HG02970 (cell line): Measurements from ENCODE around the gene PIGS.
A peak's percentile ranks its signal among the peaks of the same experiment; 100 is the strongest.
"Not testable (repeated sequence)": the region's sequence is repeated elsewhere in the genome, so short reads cannot be mapped to it uniquely, and the experiment has no call there.

ENCODE experiments used
- ATAC-seq: cut with Tn5 transposase; IDR thresholded peaks from one replicate; pipeline ENCODE4 v1.9.1; 2021; ENCODE audit warnings: mild to moderate bottlenecking, moderate library complexity, moderate number of reproducible peaks; ENCODE audit not compliant: unreplicated experiment, low FRiP score

The PIGS gene

DNA sequence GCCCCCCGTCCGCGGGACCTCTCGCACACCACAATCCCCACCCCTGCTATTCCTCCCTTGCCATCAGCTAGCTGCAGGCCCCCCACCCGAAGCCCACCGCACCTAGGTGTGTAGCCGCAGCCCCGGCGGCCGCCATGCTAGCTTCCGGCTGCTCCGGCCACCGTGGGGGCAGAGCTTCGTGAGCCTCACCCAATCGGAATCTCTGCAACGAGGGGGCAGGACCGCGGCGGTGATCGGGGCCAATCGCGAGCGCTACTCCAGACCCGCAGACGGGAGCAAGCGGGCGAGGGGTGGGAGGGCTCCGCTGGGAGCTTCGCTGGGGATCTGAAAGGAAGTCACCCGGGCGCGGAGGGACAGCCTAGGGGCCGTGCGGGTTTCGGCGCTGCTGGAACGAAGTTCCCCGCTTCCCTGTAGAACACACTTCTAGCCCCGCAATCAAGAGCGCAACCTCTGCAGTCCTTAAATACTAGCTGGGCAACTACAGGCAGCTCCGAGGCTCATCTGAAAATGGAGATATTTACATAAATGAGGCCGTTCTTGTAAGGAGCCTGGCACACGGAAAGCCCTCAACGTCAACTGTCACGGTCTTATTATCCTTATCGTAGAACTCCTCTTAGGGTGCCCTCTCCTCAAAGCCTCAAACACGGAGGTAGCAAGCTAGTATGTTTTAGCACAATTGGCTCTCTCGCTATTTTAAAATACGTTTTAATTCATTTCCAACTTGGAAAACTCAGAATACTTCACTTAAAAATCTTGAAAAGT lies at the start of gene PIGS:
Gene PIGS (minus strand): TSS at position 164 of the 762 bp plus-strand sequence. CDS start 28 bp downstream, at position 136.
- peak; percentile 70 for ATAC-seq

DNA sequence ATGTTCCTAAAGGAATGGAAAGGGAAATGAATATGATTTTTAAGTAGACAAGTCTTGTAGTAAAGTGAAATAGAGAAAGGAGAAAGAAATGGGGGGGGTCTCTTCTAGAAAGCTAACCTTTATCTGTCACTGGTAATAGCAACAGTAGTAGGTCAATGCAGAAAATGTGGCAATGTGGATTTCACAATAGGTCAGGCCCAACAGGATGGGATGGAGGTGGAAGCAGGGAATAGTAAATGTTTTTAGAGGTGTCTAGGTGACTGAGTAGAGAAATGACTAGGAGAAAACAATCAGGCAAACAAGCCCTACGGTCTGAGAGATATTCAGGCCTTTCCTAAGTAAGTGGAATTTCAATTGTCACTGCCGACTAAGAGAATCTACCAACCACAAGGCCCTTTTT lies 48.7 kb upstream of the PIGS start:
- no peak for ATAC-seq

DNA sequence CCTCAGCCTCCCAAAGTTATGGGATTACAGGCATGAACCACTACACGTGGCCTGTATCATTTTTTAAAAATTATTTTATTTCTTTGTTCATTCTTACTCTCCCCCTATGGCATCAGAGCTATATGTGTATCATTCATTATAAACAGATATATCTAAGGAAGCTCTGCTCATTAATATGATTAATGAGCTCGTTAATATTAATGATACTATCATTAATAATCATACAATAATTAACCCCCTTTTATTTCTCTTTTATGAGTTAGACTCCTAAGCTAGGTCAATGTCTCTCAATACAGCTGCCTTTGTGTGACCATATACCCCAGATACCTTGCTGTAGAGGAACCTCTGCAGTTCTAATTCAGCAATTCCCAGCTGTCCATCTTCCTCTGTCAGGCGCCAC lies 47.1 kb upstream of the PIGS start:
- ATAC-seq, result no peak

DNA sequence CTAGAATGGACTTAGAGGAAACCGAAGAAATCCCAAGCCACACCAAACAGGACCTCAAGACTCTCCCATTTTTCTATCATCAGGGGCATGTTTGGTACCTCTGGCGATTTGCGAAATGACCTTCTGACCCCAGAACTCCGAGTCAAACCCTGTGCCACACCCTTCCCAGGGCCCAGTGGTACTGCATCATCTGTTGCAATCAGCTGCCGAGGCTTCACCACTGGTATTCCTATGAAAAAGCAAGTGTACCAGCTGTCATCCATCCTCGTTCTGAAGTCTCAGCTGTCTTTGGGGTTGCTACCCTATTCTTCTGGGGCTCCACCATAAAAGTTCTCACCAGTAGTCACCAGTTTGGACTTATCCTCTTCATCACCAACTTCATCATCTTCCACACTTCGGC lies 45.0 kb upstream of the PIGS start:
- no peak for ATAC-seq

DNA sequence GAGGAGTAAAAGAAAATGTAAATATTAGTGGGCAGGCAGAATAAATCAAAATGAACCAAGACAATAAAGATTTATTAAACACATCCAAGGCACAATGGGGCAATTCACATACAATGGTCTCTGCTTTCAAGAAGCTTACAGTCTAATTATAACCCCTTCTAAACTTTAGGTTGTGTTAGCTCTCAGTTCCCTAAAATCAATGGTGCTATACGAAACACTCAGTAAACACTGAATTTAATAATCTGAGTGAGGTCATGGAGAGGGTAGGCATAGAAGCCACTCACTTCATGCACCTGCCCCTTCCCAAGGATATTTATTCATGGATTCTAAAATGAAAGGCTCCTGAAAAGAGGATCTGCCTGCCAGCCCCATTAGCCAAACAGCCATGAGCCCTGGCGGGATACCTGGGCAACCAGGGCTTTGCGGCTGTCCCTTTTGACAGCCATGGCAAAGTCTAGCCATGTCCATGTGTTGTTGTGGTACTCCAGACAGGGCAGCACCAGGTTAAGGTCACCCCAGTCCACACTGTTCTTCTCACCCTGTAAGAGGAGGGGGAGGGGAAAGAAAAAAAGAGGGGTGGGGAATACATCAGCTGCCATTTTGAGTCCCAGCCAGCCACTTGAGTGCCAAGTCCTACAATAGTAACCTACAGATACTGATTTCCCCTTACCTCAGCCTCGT lies 44.1 kb upstream of the PIGS start:
- no peak for ATAC-seq

DNA sequence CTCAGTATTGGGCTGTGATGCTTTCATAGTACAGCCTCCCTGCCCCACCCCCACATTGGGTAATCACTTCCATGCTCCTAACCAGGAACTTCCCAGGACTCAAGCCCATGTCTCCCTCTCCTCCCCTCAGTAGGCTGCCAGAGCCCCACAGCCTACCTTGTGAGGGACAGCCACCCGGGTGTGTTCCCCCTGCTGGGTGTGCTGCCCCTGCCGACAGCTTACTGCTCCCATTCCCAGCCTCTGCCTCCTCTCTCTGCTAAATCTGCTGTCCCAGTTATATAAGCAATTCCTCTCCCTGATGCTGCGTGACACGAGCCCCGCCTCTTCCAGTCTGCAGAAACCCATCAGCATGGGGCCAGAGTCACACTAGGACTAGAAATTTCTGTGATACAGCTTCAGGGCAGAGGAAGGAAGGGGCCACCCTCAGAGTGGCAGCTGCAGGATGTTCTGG lies 42.6 kb upstream of the PIGS start, which contains the start of gene RSKR:
Gene RSKR (minus strand): TSS at position 255 of the 451 bp plus-strand sequence. CDS start 24 bp downstream, at position 231.
- ATAC-seq, result no peak

DNA sequence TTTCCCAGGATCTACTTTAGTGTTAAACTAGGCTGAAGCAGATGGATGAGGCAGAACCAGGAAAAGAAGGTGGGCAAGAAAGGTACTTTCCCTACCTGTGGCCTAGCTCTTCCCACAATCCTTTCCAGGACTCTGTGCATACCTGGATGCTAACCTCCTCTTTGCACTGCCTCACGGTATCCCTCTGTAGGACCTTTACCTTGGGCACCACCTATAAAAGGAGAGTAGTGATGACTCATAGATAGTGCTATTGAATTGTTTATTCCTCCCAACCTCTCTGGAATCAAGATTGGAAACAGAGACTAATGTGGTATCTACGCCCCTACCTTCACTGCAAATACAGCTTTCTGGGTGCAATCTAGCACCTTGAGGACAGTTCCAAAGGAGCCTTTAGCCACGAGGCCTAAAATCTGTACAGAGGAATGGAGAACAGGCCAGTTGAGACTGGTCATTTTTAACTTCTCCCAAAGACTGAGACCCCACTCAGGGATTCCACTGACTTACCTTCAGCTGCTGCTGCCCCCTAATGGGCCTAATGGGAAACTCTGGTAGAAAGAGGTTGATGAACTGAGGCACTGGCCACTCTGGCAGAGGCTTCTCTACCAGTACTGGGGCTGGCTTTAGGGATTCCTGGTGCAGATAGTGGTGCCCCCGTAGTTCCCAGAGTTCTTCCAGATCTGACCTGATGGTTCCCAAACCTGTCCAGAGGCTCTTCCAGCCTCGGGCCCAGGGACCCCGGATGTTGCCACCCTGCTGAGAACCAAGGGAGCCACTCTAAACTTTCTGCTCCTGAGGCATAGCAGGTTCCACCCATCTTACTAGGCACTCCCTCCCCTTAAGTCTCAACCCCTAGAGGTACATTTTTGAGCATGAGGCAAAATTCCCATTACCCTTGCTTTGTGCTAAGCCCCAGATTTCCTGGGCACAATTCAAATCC lies 41.9 kb upstream of the PIGS start:
- no peak for ATAC-seq

DNA sequence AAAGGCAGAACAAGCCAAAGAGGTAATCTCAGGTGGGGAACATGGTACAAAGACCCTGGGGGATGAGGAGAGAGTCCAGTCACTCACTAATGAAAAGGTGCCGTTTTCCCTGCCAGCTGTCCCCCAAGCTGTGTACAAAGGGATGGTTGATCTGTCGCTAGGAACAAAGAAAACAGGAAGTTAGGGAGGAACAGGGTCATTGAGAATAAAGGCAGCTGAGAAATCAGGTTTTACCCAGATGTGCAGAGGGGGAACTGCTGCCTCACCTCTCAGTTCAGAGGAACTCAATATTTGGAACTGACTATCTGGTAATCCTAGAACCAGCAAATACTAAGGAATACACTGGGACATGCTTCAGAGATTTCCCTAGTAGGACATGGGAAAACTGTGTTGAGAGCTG lies 41.2 kb upstream of the PIGS start:
- ATAC-seq, result no peak

DNA sequence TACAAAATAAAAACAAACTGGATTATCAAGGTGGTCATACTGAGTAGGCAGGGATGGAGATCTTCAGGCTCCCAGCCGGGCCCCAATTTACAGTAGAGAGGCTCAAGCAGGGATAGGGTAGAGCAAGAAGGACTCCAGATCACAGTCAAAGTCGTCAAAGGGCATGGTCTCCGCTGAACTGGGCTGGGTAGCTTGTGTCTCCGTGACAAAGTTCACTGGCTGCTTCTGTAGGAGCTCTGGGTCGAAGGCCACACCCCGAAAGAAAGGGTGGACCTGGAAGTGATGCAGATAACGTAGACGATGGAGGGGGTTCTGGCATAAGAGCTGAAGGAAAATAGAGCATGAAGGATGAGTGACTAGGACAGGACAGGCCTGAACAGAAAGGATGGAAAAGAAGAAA lies 39.1 kb upstream of the PIGS start:
- no peak for ATAC-seq

DNA sequence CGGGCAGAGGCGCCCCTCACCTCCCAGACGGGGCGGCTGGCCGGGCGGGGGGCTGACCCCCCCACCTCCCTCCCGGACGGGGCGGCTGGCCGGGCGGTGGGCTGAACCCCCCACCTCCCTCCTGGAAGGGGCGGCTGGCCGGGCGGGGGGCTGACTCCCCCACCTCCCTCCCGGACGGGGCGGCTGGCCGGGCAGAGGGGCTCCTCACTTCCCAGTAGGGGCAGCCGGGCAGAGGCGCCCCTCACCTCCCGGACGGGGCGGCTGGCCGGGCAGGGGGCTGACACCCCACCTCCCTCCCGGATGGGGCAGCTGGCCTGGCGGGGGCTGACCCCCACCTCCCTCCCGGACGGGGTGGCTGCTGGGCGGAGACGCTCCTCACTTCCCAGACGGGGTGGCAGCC lies 32.7 kb upstream of the PIGS start:
- ATAC-seq, result not testable (repeated sequence)

DNA sequence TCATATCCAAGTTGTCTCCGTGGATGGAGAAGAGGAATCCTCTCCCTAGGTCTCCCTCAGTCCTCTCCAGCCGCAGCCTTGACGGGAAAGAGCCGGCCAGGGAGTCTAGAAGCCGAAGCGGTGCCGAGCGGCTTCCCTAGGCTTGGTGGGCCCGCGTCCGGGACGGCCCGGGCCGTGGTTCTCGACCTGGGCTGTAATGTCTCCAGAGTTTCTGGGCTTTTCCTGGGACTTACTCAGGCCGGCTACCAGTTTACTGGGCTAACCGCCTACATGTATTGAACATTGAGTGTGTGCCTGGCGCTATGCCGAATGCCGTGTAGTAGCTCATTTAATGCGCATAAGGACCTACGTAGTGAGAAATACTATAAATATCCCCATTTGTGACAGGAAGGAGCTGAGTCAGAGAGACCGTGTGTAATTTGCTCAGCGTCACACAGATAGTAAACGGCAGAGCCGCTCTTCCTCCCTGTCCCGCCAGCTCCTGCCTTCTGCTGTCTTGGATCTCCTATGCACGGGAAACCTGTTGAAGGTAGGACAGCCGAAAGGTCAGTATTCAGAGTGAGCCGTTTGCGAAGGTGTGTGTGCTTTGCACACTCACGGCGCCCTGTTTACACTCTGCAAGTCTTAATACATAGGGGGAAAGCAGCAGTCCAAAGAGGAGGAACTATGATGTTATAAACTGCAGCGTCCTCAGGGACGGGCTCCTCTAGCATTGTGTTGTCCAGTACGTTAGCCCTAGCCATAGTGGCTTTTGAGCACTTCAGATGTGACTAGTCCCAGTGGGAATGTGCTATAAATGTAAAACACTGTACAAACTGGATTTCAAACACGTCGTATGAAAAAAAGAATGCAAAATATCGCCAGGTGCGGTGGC lies 28.2 kb upstream of the PIGS start:
- ATAC-seq, result peak; percentile 32

DNA sequence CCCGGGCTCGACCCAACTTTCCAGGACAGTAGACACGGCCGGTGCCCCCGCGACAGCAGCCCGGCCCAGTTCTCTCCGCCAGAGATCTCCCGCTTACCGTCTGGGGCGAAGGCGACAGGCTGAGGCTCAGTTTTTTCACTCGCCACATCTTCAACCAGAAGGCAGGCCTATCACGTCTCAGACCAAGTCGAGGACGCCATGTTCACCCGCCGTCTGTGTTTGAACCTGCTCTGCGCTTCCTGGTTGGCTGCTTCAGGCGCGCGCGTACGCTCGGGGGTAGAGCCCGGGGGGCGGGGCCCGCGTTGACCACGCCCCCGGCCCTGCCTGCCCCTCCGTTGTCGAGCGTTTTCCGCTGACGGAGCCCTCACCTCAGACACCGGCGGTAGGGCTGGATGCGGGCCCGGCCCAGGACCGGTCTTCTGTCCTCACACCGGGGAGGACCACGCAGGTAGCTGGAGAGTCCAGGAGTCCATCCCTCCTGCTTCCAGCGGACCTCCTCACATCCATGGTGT lies 27.5 kb upstream of the PIGS start, which contains the start of gene SPAG5:
Gene SPAG5 (minus strand): TSS at position 227 of the 512 bp plus-strand sequence. CDS start 79 bp downstream, at position 148.
- ATAC-seq, result peak; percentile 85

DNA sequence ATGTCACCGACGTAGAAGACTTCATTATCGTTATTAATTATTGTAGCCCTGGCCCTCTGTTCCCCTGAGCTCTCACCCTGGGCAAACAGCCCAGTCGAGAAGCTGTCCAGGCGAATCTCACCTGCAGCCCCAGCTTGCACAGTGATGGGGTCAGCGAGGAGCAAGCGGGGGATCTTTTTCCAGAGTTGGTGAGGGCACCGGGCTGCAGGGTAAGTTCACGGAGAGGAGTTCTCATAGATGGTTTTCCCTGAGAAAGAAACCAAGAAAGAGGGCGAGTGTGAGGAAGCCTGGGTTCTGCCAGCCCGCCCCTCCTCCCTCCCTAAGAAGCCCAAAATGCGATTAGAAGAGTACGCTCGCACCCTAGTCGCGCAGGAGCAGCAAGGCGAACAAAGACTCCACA lies 27.1 kb upstream of the PIGS start:
- no peak for ATAC-seq

DNA sequence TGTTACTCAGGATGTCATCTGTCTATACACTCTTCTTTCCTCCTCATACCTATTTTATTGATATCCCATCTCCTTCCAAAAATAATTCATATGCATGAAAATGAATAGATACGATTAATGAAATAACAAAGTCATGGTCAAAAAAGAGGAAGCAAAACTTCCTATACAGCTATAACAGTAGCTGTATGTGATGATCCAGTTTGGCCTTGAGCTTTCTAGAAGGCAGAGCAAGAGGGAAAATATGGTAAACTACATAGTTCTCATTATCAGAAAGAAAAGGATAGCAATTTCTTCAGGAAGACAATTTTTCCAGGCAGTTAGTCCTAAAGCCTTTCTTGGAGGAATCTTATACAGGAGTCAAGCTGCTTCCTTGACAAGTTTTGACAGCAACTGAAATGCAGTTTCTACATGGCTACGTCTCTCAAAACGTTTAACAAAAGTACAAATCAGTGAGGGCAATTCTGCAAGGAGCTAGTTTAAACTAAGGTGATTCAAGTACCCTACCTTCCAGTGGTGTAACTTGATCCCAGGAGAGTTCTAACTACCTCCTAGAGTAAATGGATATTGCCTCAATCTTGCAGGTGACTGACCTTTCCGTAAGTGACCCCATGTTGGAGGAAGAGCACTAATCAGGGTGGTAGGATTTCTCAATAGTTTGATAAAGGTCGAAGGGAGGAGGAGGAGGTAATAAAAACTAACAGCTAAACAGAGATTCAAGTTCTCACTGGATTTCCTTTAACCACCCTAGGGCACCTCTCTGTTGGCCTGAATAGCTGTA lies 26.5 kb upstream of the PIGS start:
- ATAC-seq, result no peak

DNA sequence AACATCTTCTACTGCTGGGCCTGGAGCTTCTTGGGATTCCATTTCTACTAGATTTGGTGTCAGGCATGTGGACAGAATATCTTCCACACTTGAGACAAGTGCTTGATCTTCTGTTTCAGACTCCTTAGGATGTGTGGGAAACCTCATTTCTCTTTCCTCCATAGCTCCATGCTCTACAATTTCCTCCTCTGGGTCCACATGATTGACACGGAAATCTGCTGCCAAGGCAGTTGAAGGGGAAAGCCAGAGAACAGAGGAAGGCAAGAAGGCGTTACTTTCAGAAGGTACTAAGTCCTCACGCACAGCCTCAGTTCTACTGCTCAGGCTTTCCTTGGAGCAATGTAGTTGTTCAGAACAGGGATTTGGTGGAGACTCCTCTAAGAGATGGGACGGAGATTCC lies 20.9 kb upstream of the PIGS start:
- no peak for ATAC-seq

DNA sequence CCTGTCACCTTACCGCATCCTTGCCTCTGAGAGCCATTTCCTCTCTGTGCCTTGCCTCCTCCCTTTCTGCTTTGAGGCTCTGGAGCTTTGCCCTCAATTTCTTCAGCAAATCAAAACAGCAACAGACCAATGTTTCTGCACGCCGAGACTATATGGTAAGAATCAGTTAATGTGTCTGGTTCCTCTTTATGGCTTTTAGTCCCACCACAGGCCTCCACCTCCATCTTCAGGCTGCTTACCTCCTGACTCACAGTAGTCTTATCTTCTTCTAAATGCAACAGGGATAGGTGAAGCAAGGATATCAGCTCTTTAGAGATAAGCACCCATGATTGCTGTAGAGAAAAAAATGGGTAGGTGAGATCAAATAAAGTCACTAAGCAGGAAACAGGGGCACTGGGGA lies 14.5 kb upstream of the PIGS start:
- ATAC-seq, result no peak

DNA sequence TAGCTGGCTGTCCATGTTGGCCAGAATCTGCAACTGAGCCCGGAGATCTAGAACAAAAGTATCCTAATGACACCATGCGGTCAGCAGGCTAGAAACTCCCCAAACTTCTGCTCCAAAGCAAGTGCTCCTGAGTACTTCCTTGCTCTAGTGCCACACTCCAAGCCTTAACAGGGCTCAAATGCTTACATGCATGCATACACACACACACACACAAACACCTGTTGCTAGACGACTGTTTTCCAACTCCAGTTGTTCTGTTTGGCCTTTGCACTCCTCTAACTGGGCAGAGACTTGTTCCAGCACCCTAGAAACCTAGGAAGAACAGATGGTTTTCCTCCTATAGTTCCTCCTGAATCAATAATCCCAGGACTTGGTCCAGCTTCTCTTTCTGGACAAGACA lies 13.1 kb upstream of the PIGS start:
- ATAC-seq, result no peak

DNA sequence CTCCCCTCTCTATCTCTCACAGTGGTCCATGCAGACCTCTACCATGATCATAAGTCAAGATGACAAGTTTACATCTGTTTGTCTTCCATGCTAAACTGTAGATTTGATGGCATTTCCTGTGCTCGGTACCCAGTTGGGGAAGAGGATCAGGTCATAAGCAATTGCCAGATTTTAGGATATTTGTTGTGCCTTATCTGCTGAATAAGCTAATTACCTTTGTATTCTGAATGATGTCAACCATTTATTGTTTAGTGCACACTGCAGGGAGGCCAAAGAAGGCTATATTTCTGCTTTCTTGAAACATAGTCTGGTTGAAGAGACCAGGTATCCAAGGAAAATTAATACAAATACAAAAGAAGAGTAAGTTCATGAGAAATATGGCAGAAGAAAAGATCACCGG lies 11.2 kb upstream of the PIGS start:
- no peak for ATAC-seq

DNA sequence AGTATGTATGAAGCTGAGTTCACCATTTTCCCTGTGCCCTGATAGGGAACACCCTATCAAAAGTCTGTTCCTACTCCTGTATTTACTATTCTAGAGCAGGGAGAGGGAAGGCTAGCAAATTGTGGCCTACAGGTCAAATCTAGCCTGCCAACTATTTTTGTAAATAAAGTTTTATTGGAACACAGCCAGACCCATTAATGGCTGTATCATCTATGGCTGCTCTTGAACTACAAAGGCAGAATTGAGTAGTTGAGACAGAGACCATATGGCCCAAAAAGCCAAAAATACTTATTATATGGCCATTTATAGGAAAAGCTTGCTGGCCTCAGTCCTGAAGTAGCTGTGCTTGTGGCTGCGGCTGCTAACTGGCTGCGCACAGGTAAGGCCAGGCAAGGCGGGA lies 9.6 kb upstream of the PIGS start:
- no peak for ATAC-seq
